Naive thymus-derived CD8-positive, alpha-beta T cell (primary cell): ENCODE results near the gene PIEZO1. TPM values are rescaled to one million over a fixed set of nuclear protein-coding genes. Genes with fewer than 3 reads are reported as not detected.

Source experiments
- ATAC-seq, 2 donors: fragments of 150-1000 bp; cut with Tn5 transposase in 1 of 2; sonication (Bioruptor Pico), chemical (Tn5 transposase) in 1 of 2; 1 replicate in 1 of 2; 2 replicates in 1 of 2; pipeline ENCODE4 v1.10.0; 2021; ENCODE audit warnings: mild to moderate bottlenecking in 2 of 2, moderate library complexity in 2 of 2
- POLR2A ChIA-PET: fragments of 350-600 bp; sonication (Branson Sonifier 250); formaldehyde crosslinking; loops from one replicate; lab custom pipeline; 2021; ENCODE audit warnings: antibody characterized with exemption; lab: Charles Lee
- DNase-seq, 10 donors: peaks; one replicate each; pipeline versions ENCODE4 v3.0.0 to v3.0.0-alpha.2; 2020 to 2022
- H3K27ac Mint-ChIP-seq, 10 donors: one replicate each; pipeline ENCODE4 v1.8.0; 2020 to 2022; ENCODE audit warnings: mild to moderate bottlenecking in 10 of 10, mixed read lengths in 10 of 10, moderate library complexity in 4 of 10, inconsistent platforms in 1 of 10
- H3K27me3 Mint-ChIP-seq, 5 donors: one replicate each; pipeline ENCODE4 v1.8.0; 2021 to 2022; ENCODE audit warnings: mixed read lengths in 5 of 5
- H3K36me3 Mint-ChIP-seq, 3 donors: one replicate each; pipeline ENCODE4 v1.8.0; 2020 to 2022; ENCODE audit warnings: mixed read lengths in 3 of 3, mild to moderate bottlenecking in 2 of 3, inconsistent platforms in 1 of 3
- H3K4me1 Mint-ChIP-seq, 4 donors: one replicate each; pipeline ENCODE4 v1.8.0; 2021 to 2022; ENCODE audit warnings: mixed read lengths in 4 of 4
- H3K4me3 Mint-ChIP-seq, 10 donors: one replicate each; pipeline ENCODE4 v1.8.0; 2020 to 2022; ENCODE audit warnings: mild to moderate bottlenecking in 10 of 10, mixed read lengths in 10 of 10, moderate library complexity in 6 of 10, inconsistent platforms in 1 of 10
- H3K9me3 Mint-ChIP-seq, 9 donors: one replicate each; pipeline ENCODE4 v1.8.0; 2020 to 2022; ENCODE audit warnings: mixed read lengths in 9 of 9, mild to moderate bottlenecking in 3 of 9, inconsistent platforms in 1 of 9, moderate library complexity in 1 of 9
- polyA plus RNA-seq, 3 donors: library from polyadenylated mRNA; unstranded; fragments of 300-500 nt; fragmentation: Illumina TruSeq; gene quantifications; one replicate each; pipeline ENCODE4 v1.2.3, GENCODE V29; 2021
- total RNA-seq, 8 experiments: library from RNA in 2 of 8; stranded (reverse) in 2 of 8; gene quantifications; one replicate each; pipeline ENCODE4 v1.2.3 and lab custom pipeline; 2021 to 2026

Gene PIEZO1
- total and polyA plus RNA-seq, 5 experiments from 2014 or later: 2.4 to 94.5 (median 8.4) TPM

DNA sequence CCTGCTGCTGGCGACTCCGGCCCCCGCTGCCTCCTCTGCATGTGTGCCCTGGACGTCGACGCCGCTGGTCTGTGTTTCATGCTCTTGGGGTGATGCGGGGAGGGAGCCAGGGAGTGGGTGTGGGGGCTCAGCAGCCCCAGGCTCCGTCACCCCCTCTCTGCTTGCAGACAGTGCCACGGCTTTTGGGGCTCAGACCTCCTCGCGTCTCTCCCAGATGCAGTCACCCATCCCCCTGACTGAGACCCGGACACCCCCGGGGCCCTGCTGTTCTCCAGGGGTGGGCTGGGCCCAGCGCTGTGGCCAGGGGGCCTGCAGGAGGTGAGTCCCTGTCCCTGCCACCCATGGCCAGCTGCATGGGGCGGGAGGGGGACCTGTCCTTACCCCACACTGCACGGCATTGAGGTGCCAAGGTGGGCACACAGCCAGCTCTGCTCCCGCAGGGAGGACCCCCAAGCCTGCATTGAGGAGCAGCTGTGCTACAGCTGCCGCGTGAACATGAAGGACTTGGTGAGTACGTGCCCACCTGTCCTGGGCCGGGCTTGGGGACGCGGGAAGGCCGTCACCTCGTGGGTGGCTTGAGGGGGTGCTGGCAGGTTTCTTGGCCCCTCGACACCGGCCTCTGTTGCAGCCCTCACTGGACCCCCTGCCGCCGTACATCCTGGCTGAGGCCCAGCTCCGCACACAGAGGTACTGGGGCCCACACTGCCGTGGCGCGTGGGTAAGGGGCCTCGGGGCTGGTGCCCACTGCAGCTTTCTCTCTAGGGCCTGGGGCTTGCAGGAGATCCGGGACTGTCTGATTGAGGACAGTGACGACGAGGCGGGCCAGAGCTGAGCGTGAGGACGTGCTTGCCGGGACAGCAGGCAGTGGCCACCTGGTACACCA, 70.4 kb downstream of the PIEZO1 start:
- ATAC-seq: no peak
- H3K36me3 Mint-ChIP-seq: peaks cover 0 to 22% (median 5%) of the 10 kb centered on the region in 3 donors
- H3K9me3 Mint-ChIP-seq: no peaks in the 10 kb centered on the region
- H3K4me1 Mint-ChIP-seq: peaks cover 2 to 16% (median 6%) of the 10 kb centered on the region in 4 donors
- no peak overlapping the region for H3K4me3 Mint-ChIP-seq
- no peak overlapping the region for H3K27ac Mint-ChIP-seq
- no peak for DNase-seq
- H3K27me3 Mint-ChIP-seq: no peaks in the 10 kb centered on the region
- POLR2A ChIA-PET: interaction anchor here (1.4 to 3.1 kb wide), 2 partner anchors 12 to 14 kb away, joined by 4 to 9 read pairs; no protein-coding TSS in a partner anchor

DNA sequence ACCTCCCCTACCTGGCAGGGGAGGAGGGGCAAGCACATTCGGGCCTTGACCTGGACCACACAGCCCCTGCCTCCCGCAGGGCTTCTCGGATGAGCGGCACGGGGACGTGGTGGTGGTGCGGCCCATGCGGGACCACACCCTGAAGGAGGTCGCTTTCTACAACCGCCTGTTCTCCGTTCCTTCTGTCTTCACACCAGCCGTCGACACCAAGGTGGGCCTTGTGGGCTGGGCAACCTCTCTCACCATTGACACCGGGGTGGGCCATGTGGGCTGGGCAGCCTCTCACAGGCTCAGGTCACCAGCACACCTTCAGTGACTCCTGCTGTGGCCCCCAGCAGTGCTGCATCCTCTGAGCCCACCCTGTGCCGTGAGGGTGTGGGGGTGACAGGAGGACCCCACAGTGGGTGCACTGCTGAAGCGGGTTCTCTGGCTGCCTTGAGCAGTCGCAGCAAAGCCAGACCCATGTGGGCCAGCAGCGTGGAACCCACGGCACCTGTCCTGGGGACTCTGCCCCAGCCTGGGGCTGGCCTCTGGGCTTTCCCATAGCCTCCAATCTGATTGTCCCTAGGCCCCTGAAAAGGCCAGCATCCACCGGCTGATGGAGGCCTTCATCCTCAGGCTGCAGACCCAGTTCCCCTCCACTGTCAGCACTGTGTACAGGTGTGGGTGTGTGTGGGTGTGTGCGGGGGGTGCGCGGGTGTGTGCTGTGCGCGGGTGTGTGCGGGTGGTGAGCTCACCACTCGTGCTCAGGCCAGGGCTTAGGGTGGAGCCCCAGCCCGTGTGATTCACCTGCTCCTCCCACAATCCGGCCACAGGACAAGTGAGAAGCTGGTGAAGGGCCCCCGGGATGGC, 71.2 kb downstream of the PIEZO1 start:
- Mint-ChIP-seq H3K9me3 (no peaks in the 10 kb centered on the region), H3K36me3 (peaks cover 0 to 18% (median 4%) of the 10 kb centered on the region in 3 donors), H3K27me3 (no peaks in the 10 kb centered on the region), H3K4me3 (no peak overlapping the region), H3K27ac (peak overlapping the region in 1 of 10 donors; percentile 60), H3K4me1 (peaks cover 2 to 21% (median 7%) of the 10 kb centered on the region in 4 donors)
- no peak for ATAC-seq
- POLR2A ChIA-PET: interaction anchor here (0.7 kb wide), 2 partner anchors 216 to 257 kb away, joined by 3 read pairs; no protein-coding TSS in a partner anchor
- no peak for DNase-seq

DNA sequence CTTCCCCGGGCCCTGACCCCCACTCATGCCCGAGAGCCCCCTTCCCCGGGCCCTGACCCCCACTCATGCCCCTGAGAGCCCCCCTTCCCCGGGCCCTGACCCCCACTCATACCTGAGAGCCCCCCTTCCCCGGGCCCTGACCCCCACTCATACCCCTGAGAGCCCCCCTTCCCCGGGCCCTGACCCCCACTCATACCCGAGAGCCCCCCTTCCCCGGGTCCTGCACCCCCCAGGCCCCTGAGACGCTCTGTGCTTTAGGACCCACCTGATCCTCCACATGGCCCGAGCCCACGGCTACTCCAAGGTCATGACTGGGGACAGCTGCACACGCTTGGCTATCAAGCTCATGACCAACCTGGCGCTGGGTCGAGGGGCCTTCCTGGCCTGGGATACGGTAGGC, 72.0 kb downstream of the PIEZO1 start:
- H3K27me3 Mint-ChIP-seq: no peaks in the 10 kb centered on the region
- no peaks in the 10 kb centered on the region for H3K9me3 Mint-ChIP-seq
- no peak for DNase-seq
- no peak overlapping the region for H3K4me3 Mint-ChIP-seq
- ATAC-seq: no peak
- H3K4me1 Mint-ChIP-seq: peaks cover 2 to 24% (median 8%) of the 10 kb centered on the region in 4 donors
- POLR2A ChIA-PET: interaction anchor here (0.7 kb wide), 2 partner anchors 216 to 256 kb away, joined by 3 read pairs; no protein-coding TSS in a partner anchor
- peak overlapping the region in 1 of 10 donors; percentile 15 for H3K27ac Mint-ChIP-seq
- peaks cover 0 to 16% (median 4%) of the 10 kb centered on the region in 3 donors for H3K36me3 Mint-ChIP-seq

DNA sequence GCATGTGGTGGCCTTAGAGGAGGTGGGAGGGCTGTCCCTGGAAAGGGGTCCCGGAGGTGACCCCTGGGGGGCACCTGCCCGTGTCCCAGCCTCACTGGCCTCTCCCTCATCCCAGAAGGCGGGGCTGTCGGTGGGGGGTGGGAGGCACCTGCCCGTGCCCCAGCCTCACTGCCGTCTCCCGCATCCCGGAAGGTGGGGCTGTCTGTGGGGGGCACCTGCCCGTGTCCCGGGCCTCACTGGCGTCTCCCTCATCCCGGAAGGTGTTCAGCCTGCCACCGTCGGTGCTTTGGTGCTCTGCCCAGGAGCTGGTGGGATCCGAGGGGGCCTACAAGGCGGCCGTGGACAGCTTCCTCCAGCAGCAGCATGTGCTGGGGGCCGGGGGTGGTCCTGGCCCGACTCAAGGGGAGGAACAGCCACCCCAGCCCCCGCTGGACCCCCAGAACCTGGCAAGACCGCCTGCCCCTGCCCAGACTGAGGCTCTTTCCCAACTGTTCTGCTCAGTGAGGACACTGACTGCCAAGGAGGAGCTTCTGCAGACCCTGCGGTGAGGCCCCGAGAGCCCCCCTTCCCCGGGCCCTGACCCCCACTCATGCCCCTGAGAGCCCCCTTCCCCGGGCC, 72.5 kb downstream of the PIEZO1 start:
- no peak for ATAC-seq
- peaks cover 4 to 28% (median 10%) of the 10 kb centered on the region in 4 donors for H3K4me1 Mint-ChIP-seq

DNA sequence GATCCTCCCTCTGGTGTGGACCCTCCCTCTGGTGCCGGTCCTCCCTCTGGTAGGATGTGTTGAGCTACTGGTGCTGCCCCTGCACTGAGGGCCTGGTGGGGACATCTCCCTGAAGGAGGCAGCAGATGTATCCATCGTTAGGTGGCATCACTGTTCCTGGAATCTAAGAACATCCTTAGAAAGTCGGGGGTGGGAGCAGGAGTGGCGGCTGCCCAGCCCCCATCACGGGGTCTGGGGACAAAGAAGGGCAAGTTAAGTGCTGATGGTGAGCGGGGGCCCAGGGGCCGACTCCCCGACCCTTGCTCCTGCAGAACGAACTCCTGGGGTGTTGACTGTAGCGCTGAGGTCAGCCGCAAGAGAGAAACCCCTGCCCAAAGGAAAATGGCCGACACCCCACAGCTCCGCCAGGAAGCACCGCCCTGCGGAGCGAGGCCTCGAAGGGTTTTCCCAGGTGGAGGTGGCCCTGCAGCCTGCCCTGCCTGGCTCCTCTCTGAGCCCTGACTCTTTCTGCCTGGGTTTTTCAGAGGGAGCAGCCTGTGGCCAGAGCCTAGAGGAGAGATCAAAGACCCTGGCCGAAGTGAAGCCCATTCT, 73.2 kb downstream of the PIEZO1 start:
- no peaks in the 10 kb centered on the region for H3K27me3 Mint-ChIP-seq

More for the DNA sequence above, 72.5 kb downstream of the PIEZO1 start:
- H3K9me3 Mint-ChIP-seq: no peaks in the 10 kb centered on the region
- no peak for DNase-seq
- peaks cover 0 to 11% (median 4%) of the 10 kb centered on the region in 3 donors for H3K36me3 Mint-ChIP-seq
- no peaks in the 10 kb centered on the region for H3K27me3 Mint-ChIP-seq
- H3K27ac Mint-ChIP-seq: no peak overlapping the region
- no peak overlapping the region for H3K4me3 Mint-ChIP-seq
- POLR2A ChIA-PET: no interaction called here

DNA sequence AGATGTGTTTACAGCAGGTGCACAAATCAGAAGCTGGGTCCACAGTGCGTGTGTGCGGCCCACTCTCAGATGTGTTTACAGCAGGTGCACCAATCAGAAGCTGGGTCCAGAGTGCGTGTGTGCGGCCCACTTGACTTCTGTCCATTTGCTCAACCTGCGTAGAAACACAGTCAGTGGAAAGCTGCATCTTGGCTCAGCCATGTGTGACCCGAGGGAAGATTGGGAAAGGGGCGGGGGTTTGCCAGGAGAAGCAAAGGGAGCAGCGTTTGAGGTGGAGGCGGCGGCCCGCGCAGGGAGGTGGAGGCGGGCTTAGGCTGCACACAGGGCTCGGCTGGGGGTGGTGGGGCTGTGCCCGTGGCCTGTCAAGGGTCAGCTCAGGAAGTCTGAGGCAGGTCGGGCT, 74.5 kb downstream of the PIEZO1 start:
- no peak for ATAC-seq
- POLR2A ChIA-PET: no interaction called here
- Mint-ChIP-seq H3K4me1 (peaks cover 6 to 37% (median 18%) of the 10 kb centered on the region in 4 donors), H3K36me3 (peaks cover 0 to 1% (median 0%) of the 10 kb centered on the region in 3 donors), H3K27me3 (no peaks in the 10 kb centered on the region), H3K9me3 (no peaks in the 10 kb centered on the region), H3K27ac (peak overlapping the region in 1 of 10 donors; percentile 40), H3K4me3 (no peak overlapping the region)
- no peak for DNase-seq

More for the DNA sequence above, 73.2 kb downstream of the PIEZO1 start:
- H3K4me3 Mint-ChIP-seq: no peak overlapping the region
- DNase-seq: no peak
- ATAC-seq: no peak
- peaks cover 6 to 35% (median 16%) of the 10 kb centered on the region in 4 donors for H3K4me1 Mint-ChIP-seq
- POLR2A ChIA-PET: no interaction called here
- no peak overlapping the region for H3K27ac Mint-ChIP-seq
- H3K36me3 Mint-ChIP-seq: peaks cover 0 to 6% (median 0%) of the 10 kb centered on the region in 3 donors
- H3K9me3 Mint-ChIP-seq: no peaks in the 10 kb centered on the region

DNA sequence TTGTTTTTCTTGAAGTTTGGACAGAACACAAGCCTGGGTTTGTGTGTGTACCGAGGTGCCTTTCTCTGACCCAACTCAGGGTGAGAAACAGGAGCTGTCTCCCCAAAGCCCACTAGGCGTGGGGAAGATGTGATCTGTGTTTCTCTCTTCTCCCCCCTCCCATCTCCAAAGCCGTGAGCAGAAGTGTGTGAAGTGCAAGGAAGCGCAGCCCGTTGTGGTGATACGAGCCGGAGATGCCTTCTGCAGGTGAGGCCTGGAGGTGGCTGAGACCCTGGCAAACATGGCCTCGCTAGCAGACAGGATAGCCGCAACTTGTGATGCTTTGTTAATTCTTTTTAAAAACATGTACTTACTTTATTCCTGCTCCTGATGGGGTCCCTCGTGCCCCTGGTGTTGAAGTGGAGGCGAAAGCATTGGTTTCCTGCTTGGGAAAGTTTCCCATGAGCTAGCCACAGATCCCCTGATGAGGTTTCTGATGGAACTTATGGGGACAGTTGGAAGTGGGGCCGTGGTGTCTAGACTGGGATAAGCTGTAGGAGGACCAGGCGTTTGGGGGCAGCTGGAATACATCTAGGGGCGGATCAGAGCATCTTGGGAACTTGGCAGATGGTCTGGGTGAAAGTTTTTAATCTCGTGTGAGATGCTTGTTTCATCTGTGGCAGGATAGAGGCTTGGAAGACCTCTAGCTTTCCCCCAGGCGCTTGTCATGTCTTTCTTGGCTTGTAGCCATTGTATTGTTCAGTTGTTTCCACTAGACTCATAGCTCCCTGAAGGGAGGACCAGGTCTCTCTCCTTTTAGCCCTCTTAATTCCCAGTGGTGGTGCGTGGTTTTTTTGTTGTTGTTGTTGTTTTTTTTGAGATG, 77.8 kb downstream of the PIEZO1 start:
- POLR2A ChIA-PET: interaction anchor here (0.6 to 8.5 kb wide), 7 partner anchors 15 to 96 kb away, joined by 3 to 67 read pairs (median 5); partner anchors contain the start of gene MVD
- Mint-ChIP-seq H3K4me3 (peak overlapping the region; percentile 75 to 99 (median 82)), H3K4me1 (peaks cover 25 to 62% (median 50%) of the 10 kb centered on the region in 4 donors), H3K36me3 (peaks cover 0 to 4% (median 0%) of the 10 kb centered on the region in 3 donors), H3K27ac (peak overlapping the region; percentile 57 to 93 (median 88)), H3K9me3 (no peaks in the 10 kb centered on the region), H3K27me3 (no peaks in the 10 kb centered on the region)
- ATAC-seq (no peak), DNase-seq (no peak)

DNA sequence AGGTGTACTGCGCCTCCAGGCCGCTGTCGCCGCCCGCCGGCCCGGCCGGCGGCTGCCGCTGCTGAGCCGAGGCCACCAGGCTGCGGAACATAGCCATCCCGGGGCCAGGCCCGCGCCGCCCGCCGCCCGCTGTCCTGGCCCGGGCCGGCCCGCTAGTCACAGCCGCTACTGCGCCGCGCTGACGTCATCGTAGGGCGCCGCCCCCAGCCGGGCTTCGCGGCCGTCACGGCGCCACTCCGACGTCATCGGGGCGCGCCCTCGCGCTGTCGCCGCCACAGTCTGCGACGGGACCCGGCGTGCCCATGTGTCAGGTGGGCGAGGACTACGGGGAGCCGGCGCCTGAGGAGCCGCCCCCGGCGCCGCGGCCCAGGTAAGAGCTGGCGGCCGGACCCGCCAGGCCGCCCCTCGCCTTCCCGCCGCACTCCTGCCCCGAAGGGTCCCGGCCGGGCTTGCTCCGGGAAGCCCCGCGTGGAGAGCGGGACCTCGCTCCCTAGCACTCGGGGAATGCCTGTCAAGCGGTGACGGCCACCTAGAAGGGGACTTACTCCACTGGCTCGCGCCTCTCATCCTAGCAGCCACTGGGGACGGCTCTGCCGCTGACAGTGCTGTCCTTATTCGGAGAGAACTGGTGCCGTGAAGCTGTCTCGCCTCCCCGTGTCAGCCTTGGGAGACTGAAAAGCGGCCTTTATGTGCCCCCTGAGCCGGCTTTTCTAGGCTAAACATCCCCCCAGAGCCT, 78.6 kb downstream of the PIEZO1 start, which contains the start of the genes CTU2 and RNF166:
CTU2 (plus strand) TSS at position 275 of the 736 bp plus-strand sequence; CDS start at position 303, 28 bp downstream.
RNF166 (minus strand) TSS at position 180 of the 736 bp plus-strand sequence; CDS start at position 97, 83 bp downstream.
- DNase-seq (peak; percentile 86 to 95 (median 92)), ATAC-seq (peak; percentile 62 to 73)
- Mint-ChIP-seq H3K27ac (peak within 1 kb of the TSS; percentile 88 to 100 (median 96)), H3K4me1 (peaks cover 22 to 58% (median 56%) of the 10 kb centered on the region in 4 donors), H3K4me3 (peak within 1 kb of the TSS; percentile 93 to 99 (median 96)), H3K9me3 (no peaks in the 10 kb centered on the region), H3K36me3 (peaks cover 0 to 4% (median 0%) of the 10 kb centered on the region in 3 donors), H3K27me3 (no peaks in the 10 kb centered on the region)
- POLR2A ChIA-PET: interaction anchor here (0.6 to 8.7 kb wide), 10 partner anchors 10 to 81 kb away, joined by 3 to 100 read pairs (median 5); partner anchors contain the start of gene MVD

- Mint-ChIP-seq H3K9me3 (no peaks in the 10 kb centered on the region), H3K36me3 (peaks cover 0 to 4% (median 0%) of the 10 kb centered on the region in 3 donors), H3K27ac (peak overlapping the region; percentile 88 to 100 (median 96)), H3K4me1 (peaks cover 23 to 59% (median 57%) of the 10 kb centered on the region in 4 donors), H3K4me3 (peak overlapping the region; percentile 93 to 99 (median 96)), H3K27me3 (no peaks in the 10 kb centered on the region)
- ATAC-seq: peak; percentile 8 to 9
- peak in 2 of 10 donors; percentile 24 to 28 for DNase-seq
- POLR2A ChIA-PET: interaction anchor here (0.7 to 8.7 kb wide), 15 partner anchors 10 to 88 kb away, joined by 3 to 100 read pairs (median 4); partner anchors contain the start of gene MVD
Measured at GRCh38 chr16:88705801-88706228, 79.2 kb downstream of the PIEZO1 start.
